ENCODE data around the gene TACSTD2. TPM values are rescaled to one million over a fixed set of nuclear protein-coding genes. Genes with fewer than 3 reads are reported as not detected.
A peak's percentile ranks its signal among the peaks of the same experiment; 100 is the strongest.

TACSTD2 gene
- total RNA-seq, 4 donors from 2014 or later: 0.09 to 1.8 (median 0.25) TPM; not detected in 1

- intact Hi-C loops (cut with DNase I; ENCODE audit: low total_unique reads): no loop called here
- ATAC-seq: no peak
- H3K27me3 ChIP-seq: peaks cover 14 to 46% (median 38%) of the 10 kb centered on the region in 3 donors
Measured at GRCh38 chr1:58575551-58576324, 1.3 kb downstream of the TACSTD2 start.

GRCh38 chr1:58574816-58575215 is 2.2 kb downstream of the TACSTD2 start:
- peaks cover 14 to 46% (median 38%) of the 10 kb centered on the region in 3 donors for H3K27me3 ChIP-seq
- in situ Hi-C loops (cut with MboI; ENCODE audit: low sequenced_read_pairs in 4 of 4) (no loop called here), intact Hi-C loops (cut with DNase I; ENCODE audit: low total_unique reads) (no loop called here)
- H3K4me1 ChIP-seq: no peaks in the 10 kb centered on the region
- TF ChIP-seq CTCF (IDR thresholded peaks at IDR 0.05 in 4 of 5, conservative IDR thresholded peaks at IDR 0.05 in 1 of 5) (no peak), POLR2A (IDR thresholded peaks at IDR 0.05) (no peak)
- no peaks in the 10 kb centered on the region for H3K36me3 ChIP-seq
- ATAC-seq (no peak), DNase-seq (no peak)
- H3K9me3 ChIP-seq: no peaks in the 10 kb centered on the region
- no peak overlapping the region for H3K4me3 ChIP-seq
- no peak overlapping the region for H3K27ac ChIP-seq

More at GRCh38 chr1:58575551-58576324, 1.3 kb downstream of the TACSTD2 start:
- Histone ChIP-seq H3K27ac (no peak overlapping the region), H3K4me1 (no peaks in the 10 kb centered on the region), H3K36me3 (no peaks in the 10 kb centered on the region), H3K4me3 (peak overlapping the region in 2 of 4 donors; percentile 39 to 48), H3K9me3 (no peaks in the 10 kb centered on the region)
- no peak for TF ChIP-seq POLR2A (IDR thresholded peaks at IDR 0.05)
- TF ChIP-seq CTCF (IDR thresholded peaks at IDR 0.05 in 4 of 5, conservative IDR thresholded peaks at IDR 0.05 in 1 of 5): no peak
- in situ Hi-C loops (cut with MboI; ENCODE audit: low sequenced_read_pairs in 4 of 4): no loop called here
- DNase-seq: no peak

- ATAC-seq: no peak
- H3K27me3 ChIP-seq: peaks cover 14 to 41% (median 35%) of the 10 kb centered on the region in 3 donors
- H3K4me1 ChIP-seq: peaks cover under 1 to 1% of the 10 kb centered on the region in 2 donors
- H3K9me3 ChIP-seq: no peaks in the 10 kb centered on the region
- no peaks in the 10 kb centered on the region for H3K36me3 ChIP-seq
- intact Hi-C loops (cut with DNase I; ENCODE audit: low total_unique reads) (no loop called here), in situ Hi-C loops (cut with MboI; ENCODE audit: low sequenced_read_pairs in 4 of 4) (no loop called here)
- H3K4me3 ChIP-seq: no peak overlapping the region
- DNase-seq: no peak
- no peak overlapping the region for H3K27ac ChIP-seq
- no peak for TF ChIP-seq POLR2A (IDR thresholded peaks at IDR 0.05)
- no peak for TF ChIP-seq CTCF (IDR thresholded peaks at IDR 0.05 in 4 of 5, conservative IDR thresholded peaks at IDR 0.05 in 1 of 5)
Measured at GRCh38 chr1:58573705-58574591, 3.1 kb downstream of the TACSTD2 start.

- Histone ChIP-seq H3K36me3 (no peaks in the 10 kb centered on the region), H3K27me3 (peaks cover 14 to 37% (median 35%) of the 10 kb centered on the region in 3 donors), H3K4me3 (no peak overlapping the region), H3K9me3 (no peaks in the 10 kb centered on the region), H3K4me1 (peaks cover 9% of the 10 kb centered on the region in 2 donors), H3K27ac (no peak overlapping the region)
- DNase-seq: no peak
- in situ Hi-C loops (cut with MboI; ENCODE audit: low sequenced_read_pairs in 4 of 4): no loop called here
- intact Hi-C loops (cut with DNase I; ENCODE audit: low total_unique reads): no loop called here
- no peak for TF ChIP-seq CTCF (IDR thresholded peaks at IDR 0.05 in 4 of 5, conservative IDR thresholded peaks at IDR 0.05 in 1 of 5)
- TF ChIP-seq POLR2A (IDR thresholded peaks at IDR 0.05): no peak
- ATAC-seq: no peak
Measured at GRCh38 chr1:58573138-58573537, 3.9 kb downstream of the TACSTD2 start.
